Stomach smooth muscle (tissue), 2 donors: ENCODE data around the gene NSUN2.
"Not testable (repeated sequence)": the region's sequence is repeated elsewhere in the genome, so short reads cannot be mapped to it uniquely, and the experiment has no call there.

Experiments
- H3K27ac ChIP-seq: one replicate; pipeline ENCODE4 v1.7.0; 2013; ENCODE audit warnings: mild to moderate bottlenecking, low read length, inconsistent platforms
- H3K27me3 ChIP-seq, 2 donors: one replicate each; pipeline ENCODE4 v1.7.0; 2013; ENCODE audit warnings: low read length in 2 of 2; ENCODE audit not compliant: insufficient read depth in 2 of 2, control insufficient read depth in 1 of 2
- H3K36me3 ChIP-seq, 2 donors: one replicate each; pipeline ENCODE4 v1.7.0; 2013; ENCODE audit warnings: low read length in 2 of 2; ENCODE audit not compliant: control insufficient read depth in 2 of 2, insufficient read depth in 2 of 2
- H3K4me1 ChIP-seq: one replicate; pipeline ENCODE4 v1.7.0; 2013; ENCODE audit warnings: low read length; ENCODE audit not compliant: control insufficient read depth, insufficient read depth
- H3K4me3 ChIP-seq, 2 donors: one replicate each; pipeline ENCODE4 v1.7.0; 2013; ENCODE audit warnings: low read length in 2 of 2
- H3K9ac ChIP-seq, 2 donors: one replicate each; pipeline ENCODE4 v1.7.0; 2013; ENCODE audit warnings: low read length in 2 of 2, mild to moderate bottlenecking in 1 of 2
- H3K9me3 ChIP-seq, 2 donors: one replicate each; pipeline ENCODE4 v1.7.0; 2013; ENCODE audit warnings: low read length in 2 of 2; ENCODE audit not compliant: control insufficient read depth in 2 of 2
- donor health status: healthy.
- donor health status: Pancreatic carcinoma.

NSUN2 gene

GRCh38 chr5:6668717-6669116 is 35.9 kb upstream of the NSUN2 start:
- H3K4me3 ChIP-seq, H3K27ac ChIP-seq, H3K9me3 ChIP-seq, H3K27me3 ChIP-seq, H3K9ac ChIP-seq, H3K4me1 ChIP-seq: not testable (repeated sequence)
- H3K36me3 ChIP-seq = peaks cover 4 to 14% of the 10 kb centered on the region in 2 donors

- H3K4me1 ChIP-seq = no peaks in the 10 kb centered on the region
- no peak overlapping the region for H3K9ac ChIP-seq
- H3K27ac ChIP-seq = no peak overlapping the region
- no peaks in the 10 kb centered on the region for H3K27me3 ChIP-seq
- H3K4me3 ChIP-seq = no peak overlapping the region
- no peaks in the 10 kb centered on the region for H3K9me3 ChIP-seq
- H3K36me3 ChIP-seq = peaks cover 4 to 16% of the 10 kb centered on the region in 2 donors
Observed at GRCh38 chr5:6667648-6668047, 34.8 kb upstream of the NSUN2 start.

- no peak overlapping the region for H3K4me3 ChIP-seq
- no peaks in the 10 kb centered on the region for H3K4me1 ChIP-seq
- H3K9ac ChIP-seq = no peak overlapping the region
- H3K36me3 ChIP-seq = peaks cover 4 to 20% of the 10 kb centered on the region in 2 donors
- no peaks in the 10 kb centered on the region for H3K27me3 ChIP-seq
- H3K9me3 ChIP-seq = no peaks in the 10 kb centered on the region
- no peak overlapping the region for H3K27ac ChIP-seq
Observed at GRCh38 chr5:6666762-6667161, 33.9 kb upstream of the NSUN2 start.

- Histone ChIP-seq H3K4me3 (no peak overlapping the region), H3K36me3 (peaks cover 3 to 38% of the 10 kb centered on the region in 2 donors), H3K4me1 (no peaks in the 10 kb centered on the region), H3K27me3 (no peaks in the 10 kb centered on the region), H3K9me3 (no peaks in the 10 kb centered on the region), H3K27ac (no peak overlapping the region), H3K9ac (no peak overlapping the region)
Observed at GRCh38 chr5:6660688-6661087, 27.8 kb upstream of the NSUN2 start.

GRCh38 chr5:6659941-6660684 is 27.3 kb upstream of the NSUN2 start:
- no peaks in the 10 kb centered on the region for H3K9me3 ChIP-seq
- H3K27me3 ChIP-seq = no peaks in the 10 kb centered on the region
- no peak overlapping the region for H3K4me3 ChIP-seq
- no peak overlapping the region for H3K27ac ChIP-seq
- H3K9ac ChIP-seq = no peak overlapping the region
- H3K36me3 ChIP-seq = peaks cover 7 to 39% of the 10 kb centered on the region in 2 donors
- no peaks in the 10 kb centered on the region for H3K4me1 ChIP-seq

GRCh38 chr5:6656680-6657079 is 23.8 kb upstream of the NSUN2 start:
- Histone ChIP-seq H3K27me3 (no peaks in the 10 kb centered on the region), H3K27ac (no peak overlapping the region), H3K9me3 (no peaks in the 10 kb centered on the region), H3K36me3 (peaks cover 10 to 36% of the 10 kb centered on the region in 2 donors), H3K4me1 (no peaks in the 10 kb centered on the region), H3K9ac (no peak overlapping the region), H3K4me3 (no peak overlapping the region)

- H3K27me3 ChIP-seq = no peaks in the 10 kb centered on the region
- no peaks in the 10 kb centered on the region for H3K9me3 ChIP-seq
- H3K36me3 ChIP-seq = peaks cover 10 to 36% of the 10 kb centered on the region in 2 donors
- H3K4me3 ChIP-seq = no peak overlapping the region
- H3K27ac ChIP-seq = no peak overlapping the region
- no peaks in the 10 kb centered on the region for H3K4me1 ChIP-seq
- H3K9ac ChIP-seq = no peak overlapping the region
Observed at GRCh38 chr5:6655432-6655831, 22.6 kb upstream of the NSUN2 start.

GRCh38 chr5:6652025-6652424 is 19.2 kb upstream of the NSUN2 start:
- H3K9ac ChIP-seq = no peak overlapping the region
- H3K9me3 ChIP-seq = no peaks in the 10 kb centered on the region
- H3K27ac ChIP-seq = no peak overlapping the region
- H3K4me3 ChIP-seq = no peak overlapping the region
- H3K27me3 ChIP-seq = no peaks in the 10 kb centered on the region
- peaks cover 8 to 17% of the 10 kb centered on the region in 2 donors for H3K36me3 ChIP-seq
- no peaks in the 10 kb centered on the region for H3K4me1 ChIP-seq

GRCh38 chr5:6649681-6650080 is 16.8 kb upstream of the NSUN2 start:
- H3K27ac ChIP-seq = no peak overlapping the region
- H3K9ac ChIP-seq = no peak overlapping the region

GRCh38 chr5:6649186-6649585 is 16.3 kb upstream of the NSUN2 start:
- Histone ChIP-seq H3K9me3 (no peaks in the 10 kb centered on the region), H3K27me3 (no peaks in the 10 kb centered on the region), H3K9ac (no peak overlapping the region), H3K4me1 (no peaks in the 10 kb centered on the region), H3K27ac (no peak overlapping the region), H3K36me3 (peaks cover 3 to 12% of the 10 kb centered on the region in 2 donors), H3K4me3 (no peak overlapping the region)

More at GRCh38 chr5:6649681-6650080, 16.8 kb upstream of the NSUN2 start:
- Histone ChIP-seq H3K27me3 (no peaks in the 10 kb centered on the region), H3K4me1 (no peaks in the 10 kb centered on the region), H3K9me3 (no peaks in the 10 kb centered on the region), H3K4me3 (no peak overlapping the region), H3K36me3 (peaks cover 3 to 9% of the 10 kb centered on the region in 2 donors)

GRCh38 chr5:6645571-6646362 is 12.9 kb upstream of the NSUN2 start:
- not testable (repeated sequence) for H3K27me3 ChIP-seq, H3K9me3 ChIP-seq, H3K4me1 ChIP-seq, H3K4me3 ChIP-seq, H3K27ac ChIP-seq, H3K9ac ChIP-seq, H3K36me3 ChIP-seq
